CD4-positive, alpha-beta T cell (primary cell): Measurements from ENCODE around the gene RASD1. TPM values are rescaled to one million over a fixed set of nuclear protein-coding genes. Genes with fewer than 3 reads are reported as not detected.

Experiments used
- ATAC-seq: fragments of 200-7000 bp; cut with Tn5 transposase; one replicate; pipeline ENCODE4 v1.10.0; 2022; ENCODE audit warnings: mild to moderate bottlenecking; ENCODE audit not compliant: poor library complexity
- CTCF ChIA-PET: fragments of 350-600 bp; sonication (Branson Sonifier 250); formaldehyde crosslinking; loops from one replicate; lab custom pipeline; 2021; ENCODE audit warnings: antibody characterized with exemption, inconsistent platforms; lab: Charles Lee
- POLR2A ChIA-PET: fragments of 350-600 bp; sonication (Branson Sonifier 250); formaldehyde crosslinking; loops from one replicate; lab custom pipeline; 2021; ENCODE audit warnings: antibody characterized with exemption, inconsistent platforms; lab: Charles Lee
- DNase-seq, 14 experiments: peaks; one replicate each; pipeline ENCODE4 v3.0.0-alpha.2; 2013 to 2020; ENCODE audit warnings: mixed read lengths in 2 of 14
- H3K27ac ChIP-seq, 2 donors: one replicate each; pipeline versions ENCODE4 v1.5.1 to v1.7.0; 2013; ENCODE audit warnings: low read length in 2 of 2, low read depth in 1 of 2, mild to moderate bottlenecking in 1 of 2
- H3K27me3 ChIP-seq, 2 experiments: 1 replicate in 1 of 2; 2 replicates in 1 of 2; pipeline versions ENCODE4 v1.6.1 to v1.7.0; 2013; ENCODE audit warnings: low read length in 2 of 2, control low read depth in 1 of 2, mild to moderate bottlenecking in 1 of 2, moderate library complexity in 1 of 2; ENCODE audit not compliant: insufficient read depth in 2 of 2, control insufficient read depth in 1 of 2
- H3K36me3 ChIP-seq: one replicate; pipeline ENCODE4 v1.6.1; 2013; ENCODE audit warnings: low read length, control low read depth; ENCODE audit not compliant: insufficient read depth
- H3K4me1 ChIP-seq: one replicate; pipeline ENCODE4 v1.6.1; 2013; ENCODE audit warnings: low read length, control low read depth; ENCODE audit not compliant: insufficient read depth
- H3K4me3 ChIP-seq: one replicate; pipeline ENCODE4 v1.5.1; 2013; ENCODE audit warnings: mild to moderate bottlenecking, low read length, moderate library complexity
- H3K9me3 ChIP-seq, 2 experiments: 1 replicate in 1 of 2; 2 replicates in 1 of 2; pipeline versions ENCODE4 v1.6.1 to v1.7.0; 2013; ENCODE audit warnings: low read length in 2 of 2, mild to moderate bottlenecking in 2 of 2, control low read depth in 1 of 2, moderate library complexity in 1 of 2; ENCODE audit not compliant: control insufficient read depth in 1 of 2, insufficient read depth in 1 of 2
- H3K27ac Mint-ChIP-seq: one replicate; pipeline ENCODE4 v1.8.0; 2020; ENCODE audit warnings: mixed read lengths
- H3K27me3 Mint-ChIP-seq: one replicate; pipeline ENCODE4 v1.8.0; 2021; ENCODE audit warnings: mixed read lengths
- H3K36me3 Mint-ChIP-seq: one replicate; pipeline ENCODE4 v1.8.0; 2021; ENCODE audit warnings: low read depth, mixed read lengths
- H3K4me1 Mint-ChIP-seq: one replicate; pipeline ENCODE4 v1.8.0; 2021; ENCODE audit warnings: low read depth, mixed read lengths
- H3K4me3 Mint-ChIP-seq: one replicate; pipeline ENCODE4 v1.8.0; 2020; ENCODE audit warnings: mild to moderate bottlenecking, mixed read lengths
- H3K9me3 Mint-ChIP-seq: one replicate; pipeline ENCODE4 v1.8.0; 2020; ENCODE audit warnings: mixed read lengths
- CTCF ChIP-seq: fragments of 200-600 bp; IDR thresholded peaks from one replicate; pipeline ENCODE4 v1.8.0; 2022; ENCODE audit warnings: antibody characterized with exemption, mild to moderate bottlenecking
- intact Hi-C, 2 experiments: fragments of 100-400 bp; cut with DNase I in 1 of 2; cut with micrococcal nuclease in 1 of 2; formaldehyde crosslinking; loops; one replicate each; pipeline versions ENCODE4 v1.15.1 to v1.9.0; 2023 to 2025; cut with DNase I, micrococcal nuclease
- total RNA-seq, 174 experiments: library from RNA in 2 of 174; stranded (reverse) in 2 of 174; gene quantifications; one replicate each; pipeline ENCODE4 v1.2.3 and lab custom pipeline; 2021 to 2026

The RASD1 gene
- total RNA-seq, 2 experiments from 2014 or later = 1.8 to 2.0 TPM

GRCh38 chr17:17526369-17526768, 30.2 kb upstream of the RASD1 start:
- H3K36me3 Mint-ChIP-seq = no peaks in the 10 kb centered on the region
- no peaks in the 10 kb centered on the region for H3K27me3 ChIP-seq
- intact Hi-C loops = no loop called here
- H3K4me1 Mint-ChIP-seq = no peaks in the 10 kb centered on the region
- H3K9me3 Mint-ChIP-seq = no peaks in the 10 kb centered on the region
- no peak overlapping the region for H3K4me3 ChIP-seq
- POLR2A ChIA-PET = no interaction called here
- ATAC-seq (no peak), DNase-seq (no peak)
- CTCF ChIA-PET = no interaction called here
- no peaks in the 10 kb centered on the region for H3K36me3 ChIP-seq
- no peak overlapping the region for H3K27ac ChIP-seq
- no peaks in the 10 kb centered on the region for H3K4me1 ChIP-seq
- no peaks in the 10 kb centered on the region for H3K9me3 ChIP-seq
- no peak overlapping the region for H3K4me3 Mint-ChIP-seq
- H3K27me3 Mint-ChIP-seq = no peaks in the 10 kb centered on the region
- no peak overlapping the region for H3K27ac Mint-ChIP-seq
- TF ChIP-seq CTCF = no peak

GRCh38 chr17:17525956-17526355, 29.8 kb upstream of the RASD1 start:
- no peaks in the 10 kb centered on the region for H3K4me1 ChIP-seq
- Mint-ChIP-seq H3K27ac (no peak overlapping the region), H3K27me3 (no peaks in the 10 kb centered on the region), H3K4me3 (no peak overlapping the region), H3K4me1 (no peaks in the 10 kb centered on the region), H3K36me3 (no peaks in the 10 kb centered on the region), H3K9me3 (no peaks in the 10 kb centered on the region)
- ChIA-PET CTCF (no interaction called here), POLR2A (no interaction called here)
- H3K27me3 ChIP-seq = no peaks in the 10 kb centered on the region
- no peak overlapping the region for H3K4me3 ChIP-seq
- no peak overlapping the region for H3K27ac ChIP-seq
- DNase-seq (no peak), ATAC-seq (no peak)
- no peak for TF ChIP-seq CTCF
- H3K9me3 ChIP-seq = no peaks in the 10 kb centered on the region
- intact Hi-C loops = no loop called here
- no peaks in the 10 kb centered on the region for H3K36me3 ChIP-seq

GRCh38 chr17:17525311-17525710, 29.1 kb upstream of the RASD1 start:
- DNase-seq = no peak
- CTCF ChIA-PET = interaction anchor here (1.2 kb wide), 1 partner anchor 29 kb away, joined by 4 read pairs; no protein-coding TSS in a partner anchor
- Mint-ChIP-seq H3K27me3 (no peaks in the 10 kb centered on the region), H3K27ac (no peak overlapping the region), H3K36me3 (no peaks in the 10 kb centered on the region), H3K9me3 (no peaks in the 10 kb centered on the region), H3K4me3 (no peak overlapping the region), H3K4me1 (no peaks in the 10 kb centered on the region)
- POLR2A ChIA-PET = no interaction called here
- ATAC-seq = no peak
- Histone ChIP-seq H3K27ac (no peak overlapping the region), H3K4me1 (no peaks in the 10 kb centered on the region), H3K9me3 (no peaks in the 10 kb centered on the region), H3K4me3 (no peak overlapping the region), H3K27me3 (no peaks in the 10 kb centered on the region), H3K36me3 (peaks cover 4% of the 10 kb centered on the region)
- intact Hi-C loops = no loop called here
- TF ChIP-seq CTCF = no peak
